Subcutaneous adipose tissue (tissue), 4 donors: ENCODE results near the gene WASF2. TPM values are rescaled to one million over a fixed set of nuclear protein-coding genes. Genes with fewer than 3 reads are reported as not detected.

Experiments used
- CTCF ChIP-seq: fragments of 450-650 bp; IDR thresholded peaks from one replicate; pipeline ENCODE4 v1.5.1; 2016; ENCODE audit warnings: low read depth, mild to moderate bottlenecking, control low read depth, antibody characterized with exemption, moderate library complexity
- total RNA-seq, 4 donors: library from RNA; depleted of rRNA; stranded (reverse); fragments of >200 nt; gene quantifications; one replicate each; pipeline ENCODE4 v1.1.0, GENCODE V29; 2016

WASF2 gene
- total RNA-seq, 4 donors from 2014 or later: 72.8 to 94.9 (median 80.9) TPM

GRCh38 chr1:27435566-27436203 is 54.3 kb downstream of the WASF2 start:
- TF ChIP-seq CTCF: no peak

- no peak for TF ChIP-seq CTCF
These were observed 56.3 kb downstream of the WASF2 start for GRCh38 chr1:27433706-27434105.

GRCh38 chr1:27431601-27431940 is 58.4 kb downstream of the WASF2 start:
- no peak for TF ChIP-seq CTCF

GRCh38 chr1:27430903-27431600 is 58.9 kb downstream of the WASF2 start:
- TF ChIP-seq CTCF: no peak

- no peak for TF ChIP-seq CTCF
These were observed 60.9 kb downstream of the WASF2 start for GRCh38 chr1:27429029-27429425.

- TF ChIP-seq CTCF: no peak
These were observed 61.5 kb downstream of the WASF2 start for GRCh38 chr1:27428316-27429028.

GRCh38 chr1:27427816-27428315 is 62.1 kb downstream of the WASF2 start:
- no peak for TF ChIP-seq CTCF
